GM12873 (cell line): ENCODE data around the gene ADD2.

Source experiments
- CTCF ChIP-seq: IDR thresholded peaks from 2 replicates; pipeline ENCODE4 v1.5.1; 2012; ENCODE audit warnings: low read depth, mild to moderate bottlenecking, moderate library complexity, low read length, control low read depth; ENCODE audit not compliant: insufficient read depth; ENCODE audit errors: missing control alignments

ADD2 gene

GRCh38 chr2:70673041-70673647 lies 94.9 kb downstream of the ADD2 start:
- no peak for TF ChIP-seq CTCF

- peak; percentile 9 for TF ChIP-seq CTCF
Measured at GRCh38 chr2:70671092-70671675, 96.8 kb downstream of the ADD2 start.

GRCh38 chr2:70670626-70671025 lies 97.4 kb downstream of the ADD2 start:
- TF ChIP-seq CTCF: no peak

- TF ChIP-seq CTCF: no peak
Measured at GRCh38 chr2:70670202-70670601, 97.8 kb downstream of the ADD2 start.

- no peak for TF ChIP-seq CTCF
Measured at GRCh38 chr2:70668911-70669310, 99.1 kb downstream of the ADD2 start.

GRCh38 chr2:70668432-70668831 lies 99.6 kb downstream of the ADD2 start:
- no peak for TF ChIP-seq CTCF

- TF ChIP-seq CTCF: no peak
Measured at GRCh38 chr2:70664525-70664924, 103.5 kb downstream of the ADD2 start.
